PFSK-1 (cell line): Measurements from ENCODE around the gene SOBP.

Source experiments
- FOXP2 ChIP-seq: optimal IDR thresholded peaks from 2 replicates; pipeline ENCODE3; 2011; ENCODE audit warnings: borderline replicate concordance, control low read depth, inconsistent platforms; ENCODE audit not compliant: insufficient read depth; ENCODE audit errors: extremely low read length, extremely low read depth
- POLR2AphosphoS5 ChIP-seq: IDR thresholded peaks from 2 replicates; pipeline ENCODE4 v1.6.1; 2012; ENCODE audit warnings: low read depth, mild to moderate bottlenecking, control low read depth, low read length, moderate library complexity
- SIN3A ChIP-seq: IDR thresholded peaks from 2 replicates; pipeline ENCODE4 v1.6.1; 2012; ENCODE audit warnings: mild to moderate bottlenecking, low read length, moderate library complexity, borderline replicate concordance; ENCODE audit not compliant: insufficient read depth
- TAF1 ChIP-seq: IDR thresholded peaks from 2 replicates; pipeline ENCODE4 v1.6.1; 2012; ENCODE audit warnings: low read length, control low read depth, borderline replicate concordance; ENCODE audit not compliant: insufficient read depth
- TF ChIP-seq, protein P1 (sequence below), 2 experiments: IDR thresholded peaks; 2 replicates each; pipeline versions ENCODE4 v1.6.1 to v1.8.0; 2011 to 2012; ENCODE audit warnings: low read depth in 2 of 2, low read length in 2 of 2, control low read depth in 1 of 2, inconsistent platforms in 1 of 2, mild to moderate bottlenecking in 1 of 2, moderate library complexity in 1 of 2; ENCODE audit not compliant: insufficient read depth in 1 of 2

The SOBP gene

GRCh38 chr6:107590378-107590777 lies 100.5 kb downstream of the SOBP start:
- TF ChIP-seq TAF1 (no peak), FOXP2 (no peak), SIN3A (no peak), POLR2AphosphoS5 (no peak)
- TF ChIP-seq, protein P1, sequence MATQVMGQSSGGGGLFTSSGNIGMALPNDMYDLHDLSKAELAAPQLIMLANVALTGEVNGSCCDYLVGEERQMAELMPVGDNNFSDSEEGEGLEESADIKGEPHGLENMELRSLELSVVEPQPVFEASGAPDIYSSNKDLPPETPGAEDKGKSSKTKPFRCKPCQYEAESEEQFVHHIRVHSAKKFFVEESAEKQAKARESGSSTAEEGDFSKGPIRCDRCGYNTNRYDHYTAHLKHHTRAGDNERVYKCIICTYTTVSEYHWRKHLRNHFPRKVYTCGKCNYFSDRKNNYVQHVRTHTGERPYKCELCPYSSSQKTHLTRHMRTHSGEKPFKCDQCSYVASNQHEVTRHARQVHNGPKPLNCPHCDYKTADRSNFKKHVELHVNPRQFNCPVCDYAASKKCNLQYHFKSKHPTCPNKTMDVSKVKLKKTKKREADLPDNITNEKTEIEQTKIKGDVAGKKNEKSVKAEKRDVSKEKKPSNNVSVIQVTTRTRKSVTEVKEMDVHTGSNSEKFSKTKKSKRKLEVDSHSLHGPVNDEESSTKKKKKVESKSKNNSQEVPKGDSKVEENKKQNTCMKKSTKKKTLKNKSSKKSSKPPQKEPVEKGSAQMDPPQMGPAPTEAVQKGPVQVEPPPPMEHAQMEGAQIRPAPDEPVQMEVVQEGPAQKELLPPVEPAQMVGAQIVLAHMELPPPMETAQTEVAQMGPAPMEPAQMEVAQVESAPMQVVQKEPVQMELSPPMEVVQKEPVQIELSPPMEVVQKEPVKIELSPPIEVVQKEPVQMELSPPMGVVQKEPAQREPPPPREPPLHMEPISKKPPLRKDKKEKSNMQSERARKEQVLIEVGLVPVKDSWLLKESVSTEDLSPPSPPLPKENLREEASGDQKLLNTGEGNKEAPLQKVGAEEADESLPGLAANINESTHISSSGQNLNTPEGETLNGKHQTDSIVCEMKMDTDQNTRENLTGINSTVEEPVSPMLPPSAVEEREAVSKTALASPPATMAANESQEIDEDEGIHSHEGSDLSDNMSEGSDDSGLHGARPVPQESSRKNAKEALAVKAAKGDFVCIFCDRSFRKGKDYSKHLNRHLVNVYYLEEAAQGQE (IDR thresholded peaks at IDR 0.05; ENCODE audit: insufficient read depth in 1 of 2, low read depth in 2 of 2, low read length in 2 of 2): no peak

- TF ChIP-seq TAF1 (no peak), SIN3A (no peak), FOXP2 (no peak), POLR2AphosphoS5 (no peak)
- TF ChIP-seq, protein P1 (IDR thresholded peaks at IDR 0.05; ENCODE audit: insufficient read depth in 1 of 2, low read depth in 2 of 2, low read length in 2 of 2): no peak
These were observed 101.4 kb downstream of the SOBP start for GRCh38 chr6:107591346-107591745.

GRCh38 chr6:107592806-107593205 lies 102.9 kb downstream of the SOBP start:
- no peak for TF ChIP-seq FOXP2
- no peak for TF ChIP-seq SIN3A
- TF ChIP-seq TAF1: no peak
- TF ChIP-seq, protein P1 (IDR thresholded peaks at IDR 0.05; ENCODE audit: insufficient read depth in 1 of 2, low read depth in 2 of 2, low read length in 2 of 2): no peak
- no peak for TF ChIP-seq POLR2AphosphoS5

GRCh38 chr6:107594736-107595135 lies 104.8 kb downstream of the SOBP start:
- TF ChIP-seq, protein P1 (IDR thresholded peaks at IDR 0.05; ENCODE audit: insufficient read depth in 1 of 2, low read depth in 2 of 2, low read length in 2 of 2): no peak
- TF ChIP-seq TAF1 (no peak), POLR2AphosphoS5 (no peak), FOXP2 (no peak), SIN3A (no peak)

- no peak for TF ChIP-seq POLR2AphosphoS5
- no peak for TF ChIP-seq SIN3A
- no peak for TF ChIP-seq TAF1
- no peak for TF ChIP-seq FOXP2
- TF ChIP-seq, protein P1 (IDR thresholded peaks at IDR 0.05; ENCODE audit: insufficient read depth in 1 of 2, low read depth in 2 of 2, low read length in 2 of 2): no peak
These were observed 108.2 kb downstream of the SOBP start for GRCh38 chr6:107598091-107598490.
